T-helper 17 cell (primary cell): ENCODE results near the gene GALNT13. TPM values are rescaled to one million over a fixed set of nuclear protein-coding genes. Genes with fewer than 3 reads are reported as not detected.

ENCODE experiments used
- ATAC-seq: fragments of 150-1000 bp; cut with Tn5 transposase; 2 replicates; pipeline ENCODE4 v1.10.0; 2021; ENCODE audit warnings: mild to moderate bottlenecking, moderate library complexity
- DNase-seq, 3 donors: peaks; one replicate each; pipeline versions ENCODE4 v3.0.0 to v3.0.0-alpha.2; 2020 to 2021
- H3K9me3 ChIP-seq: one replicate; pipeline ENCODE4 v1.7.0; 2013; ENCODE audit warnings: low read length, mild to moderate bottlenecking; ENCODE audit not compliant: control insufficient read depth, poor library complexity, severe bottlenecking
- H3K27ac Mint-ChIP-seq: one replicate; pipeline ENCODE4 v1.8.0; 2022; ENCODE audit warnings: mild to moderate bottlenecking, moderate library complexity, mixed read lengths
- H3K27me3 Mint-ChIP-seq: one replicate; pipeline ENCODE4 v1.8.0; 2022; ENCODE audit warnings: mixed read lengths
- H3K36me3 Mint-ChIP-seq: one replicate; pipeline ENCODE4 v1.8.0; 2022; ENCODE audit warnings: low read depth, mixed read lengths
- H3K4me1 Mint-ChIP-seq: one replicate; pipeline ENCODE4 v1.8.0; 2022; ENCODE audit warnings: mild to moderate bottlenecking, mixed read lengths
- H3K4me3 Mint-ChIP-seq: one replicate; pipeline ENCODE4 v1.8.0; 2022; ENCODE audit warnings: mild to moderate bottlenecking, moderate library complexity, mixed read lengths
- total RNA-seq, 4 donors: library from RNA in 2 of 4; stranded (reverse) in 2 of 4; gene quantifications; one replicate each; pipeline ENCODE4 v1.2.3 and lab custom pipeline; 2022 to 2026

The GALNT13 gene
- total RNA-seq, 2 donors from 2014 or later, result not detected

- H3K27ac Mint-ChIP-seq, result no peak overlapping the region
- no peak overlapping the region for H3K4me3 Mint-ChIP-seq
- no peaks in the 10 kb centered on the region for H3K4me1 Mint-ChIP-seq
- no peaks in the 10 kb centered on the region for H3K36me3 Mint-ChIP-seq
- H3K27me3 Mint-ChIP-seq, result no peaks in the 10 kb centered on the region
- H3K9me3 ChIP-seq, result no peaks in the 10 kb centered on the region
- no peak for DNase-seq
- no peak for ATAC-seq
Observed at GRCh38 chr2:154338352-154338967, 466.7 kb downstream of the GALNT13 start.

DNA sequence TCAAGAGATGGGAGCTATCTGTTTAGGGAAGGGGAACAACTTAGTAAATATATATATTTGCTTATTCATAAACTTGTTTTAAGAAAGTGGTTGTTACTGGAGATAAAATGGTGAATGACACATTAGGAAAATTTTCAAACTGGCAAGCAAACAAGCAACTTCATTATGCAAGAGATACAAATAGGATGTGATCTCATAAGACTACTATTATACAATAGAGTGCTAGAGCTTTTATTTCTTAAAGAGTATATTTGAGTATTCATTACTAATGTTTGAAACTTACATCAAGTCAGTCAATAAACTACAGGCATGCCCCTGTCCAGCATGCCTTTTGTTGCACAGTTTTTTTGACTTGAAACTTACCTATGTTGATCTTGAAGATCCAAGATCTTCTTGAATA, 471.6 kb downstream of the GALNT13 start:
- no peak overlapping the region for H3K27ac Mint-ChIP-seq
- H3K36me3 Mint-ChIP-seq, result no peaks in the 10 kb centered on the region
- no peak overlapping the region for H3K4me3 Mint-ChIP-seq
- H3K9me3 ChIP-seq, result no peaks in the 10 kb centered on the region
- H3K27me3 Mint-ChIP-seq, result no peaks in the 10 kb centered on the region
- no peak for ATAC-seq
- DNase-seq, result no peak
- H3K4me1 Mint-ChIP-seq, result no peaks in the 10 kb centered on the region

DNA sequence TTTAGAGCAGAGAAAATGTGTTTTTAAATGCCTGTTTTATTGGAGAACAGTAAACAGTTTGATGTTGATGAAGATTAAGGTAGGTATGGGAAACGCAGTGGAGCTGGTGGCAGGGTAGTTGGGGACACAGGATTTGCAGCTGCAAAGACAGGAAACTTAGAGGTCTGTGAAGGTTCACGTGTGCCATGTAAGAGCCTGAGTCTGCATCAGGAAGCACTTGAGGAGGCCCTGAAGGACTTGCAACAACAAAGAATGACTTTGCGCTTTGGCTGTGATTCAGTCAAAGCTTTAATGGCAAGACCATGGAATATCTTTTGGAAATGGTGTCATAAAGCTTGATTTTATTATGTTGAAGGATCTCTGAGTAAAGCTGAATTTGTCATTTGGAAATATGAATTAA, 479.2 kb downstream of the GALNT13 start:
- no peaks in the 10 kb centered on the region for H3K4me1 Mint-ChIP-seq
- ATAC-seq, result no peak

GRCh38 chr2:154361276-154361675, 489.6 kb downstream of the GALNT13 start:
- Mint-ChIP-seq H3K27me3 (no peaks in the 10 kb centered on the region), H3K36me3 (no peaks in the 10 kb centered on the region), H3K4me3 (no peak overlapping the region), H3K27ac (no peak overlapping the region), H3K4me1 (no peaks in the 10 kb centered on the region)
- no peak for ATAC-seq
- DNase-seq, result no peak
- no peaks in the 10 kb centered on the region for H3K9me3 ChIP-seq

More for the DNA sequence above, 479.2 kb downstream of the GALNT13 start:
- H3K27ac Mint-ChIP-seq, result no peak overlapping the region
- no peaks in the 10 kb centered on the region for H3K36me3 Mint-ChIP-seq
- no peaks in the 10 kb centered on the region for H3K27me3 Mint-ChIP-seq
- no peak for DNase-seq
- no peak overlapping the region for H3K4me3 Mint-ChIP-seq
- no peaks in the 10 kb centered on the region for H3K9me3 ChIP-seq

DNA sequence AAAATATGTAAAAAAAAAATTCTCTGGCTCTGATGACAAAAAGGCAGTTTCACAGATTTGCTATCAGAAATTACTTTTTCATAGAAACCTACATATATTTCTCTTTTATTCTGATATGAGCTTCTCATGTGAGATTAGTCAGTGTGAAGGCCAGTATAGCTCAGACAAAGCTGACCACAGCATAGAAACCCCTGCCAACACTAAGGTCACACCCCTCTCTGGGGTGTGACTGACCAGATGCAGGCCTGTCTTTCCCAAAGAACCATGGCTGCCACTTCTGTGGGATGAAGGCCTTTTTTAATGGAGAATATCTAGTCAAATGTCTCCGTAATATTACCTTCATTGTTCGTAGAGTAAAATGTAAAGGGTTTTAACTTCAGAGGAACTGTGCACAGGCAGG, 496.4 kb downstream of the GALNT13 start:
- Mint-ChIP-seq H3K4me1 (no peaks in the 10 kb centered on the region), H3K4me3 (no peak overlapping the region), H3K36me3 (no peaks in the 10 kb centered on the region), H3K27ac (no peak overlapping the region), H3K27me3 (no peaks in the 10 kb centered on the region)
- ATAC-seq (no peak), DNase-seq (no peak)
- H3K9me3 ChIP-seq, result no peaks in the 10 kb centered on the region

DNA sequence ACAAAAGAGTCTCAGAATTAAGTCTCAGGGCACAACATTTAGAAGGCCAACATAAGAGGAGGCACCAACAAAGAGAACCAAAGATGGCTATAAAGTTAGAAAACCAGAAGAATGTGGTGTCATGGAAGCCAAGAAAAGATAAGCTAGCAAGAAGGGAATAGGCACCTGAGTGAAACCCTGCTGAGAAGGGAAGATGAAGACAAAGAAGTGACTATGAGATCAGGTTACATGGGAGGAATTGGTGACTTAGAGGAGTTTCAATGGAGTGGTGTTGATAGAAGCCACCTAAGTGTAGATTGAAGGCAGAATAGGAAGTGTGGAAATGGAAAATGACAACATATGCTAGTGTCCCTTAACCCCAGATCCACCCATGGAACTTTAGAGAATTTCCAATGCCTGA, 499.2 kb downstream of the GALNT13 start:
- ATAC-seq (no peak), DNase-seq (no peak)
- no peaks in the 10 kb centered on the region for H3K9me3 ChIP-seq
- no peaks in the 10 kb centered on the region for H3K36me3 Mint-ChIP-seq
- H3K4me3 Mint-ChIP-seq, result no peak overlapping the region
- no peak overlapping the region for H3K27ac Mint-ChIP-seq
- no peaks in the 10 kb centered on the region for H3K27me3 Mint-ChIP-seq
- H3K4me1 Mint-ChIP-seq, result no peaks in the 10 kb centered on the region

DNA sequence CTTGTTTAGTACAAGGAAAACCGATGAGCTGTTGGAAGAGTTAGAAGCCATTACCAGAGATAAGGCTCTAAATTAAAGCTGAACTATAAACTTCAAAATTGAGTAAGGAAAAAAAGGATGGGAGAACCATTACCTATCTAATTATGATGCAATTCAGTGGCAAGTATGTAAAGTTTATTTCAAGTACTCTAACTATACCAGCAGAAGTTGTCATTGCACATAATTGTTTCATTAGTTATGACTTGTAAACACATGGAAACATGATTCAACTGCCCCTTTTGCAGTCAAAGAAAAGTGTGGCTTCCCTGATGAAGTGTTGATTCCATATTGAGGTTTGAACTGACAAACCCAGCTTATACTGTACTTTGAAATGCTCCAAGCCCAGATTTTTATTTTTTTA, 502.7 kb downstream of the GALNT13 start:
- H3K27me3 Mint-ChIP-seq, result no peaks in the 10 kb centered on the region
- H3K4me1 Mint-ChIP-seq, result no peaks in the 10 kb centered on the region
- H3K27ac Mint-ChIP-seq, result no peak overlapping the region
- ATAC-seq, result no peak
- no peak overlapping the region for H3K4me3 Mint-ChIP-seq
- no peaks in the 10 kb centered on the region for H3K9me3 ChIP-seq
- no peaks in the 10 kb centered on the region for H3K36me3 Mint-ChIP-seq
- DNase-seq, result no peak

GRCh38 chr2:154375579-154375931, 503.8 kb downstream of the GALNT13 start:
- DNase-seq (no peak), ATAC-seq (no peak)
- H3K4me1 Mint-ChIP-seq, result no peaks in the 10 kb centered on the region
- H3K36me3 Mint-ChIP-seq, result no peaks in the 10 kb centered on the region
- no peaks in the 10 kb centered on the region for H3K9me3 ChIP-seq
- H3K27ac Mint-ChIP-seq, result no peak overlapping the region
- H3K4me3 Mint-ChIP-seq, result no peak overlapping the region
- no peaks in the 10 kb centered on the region for H3K27me3 Mint-ChIP-seq

DNA sequence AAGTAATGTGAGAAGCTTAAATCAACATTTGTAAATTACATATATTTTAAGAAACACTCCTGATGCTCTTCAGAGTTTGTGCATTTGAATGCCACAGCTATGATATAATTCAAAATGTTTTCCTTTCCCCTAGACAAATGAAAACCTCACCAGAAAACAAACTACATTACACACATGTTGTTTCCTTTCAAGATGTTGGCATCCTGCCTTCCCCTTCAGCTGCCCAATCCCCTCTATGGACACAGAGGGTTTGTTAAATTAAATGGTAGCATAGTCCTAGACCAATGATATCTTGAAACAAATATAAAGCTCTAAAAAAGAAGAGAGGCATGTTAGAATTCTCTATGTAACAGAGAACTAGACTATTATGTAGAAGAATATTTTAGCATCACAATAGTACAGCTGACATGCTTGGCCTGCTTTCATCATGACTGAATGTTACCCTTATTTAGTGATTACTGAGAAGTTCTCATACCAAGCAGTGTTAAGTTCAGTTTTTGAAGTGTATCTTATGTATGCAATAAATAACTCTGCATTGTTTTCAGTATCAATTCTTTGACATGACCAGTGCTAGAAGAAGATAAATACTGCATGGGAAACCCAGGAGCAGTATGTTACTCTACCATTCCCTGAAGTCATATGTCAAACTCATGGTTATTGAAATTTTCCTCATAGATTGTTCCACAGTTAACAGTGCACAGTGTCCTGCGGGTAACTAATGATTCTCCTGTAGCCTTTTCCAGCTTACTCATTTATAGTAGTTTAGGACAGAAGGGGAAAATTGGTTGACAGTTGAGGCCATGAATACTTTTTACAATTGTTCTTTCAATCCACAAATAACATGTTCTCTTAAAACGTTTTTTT, 510.4 kb downstream of the GALNT13 start:
- Mint-ChIP-seq H3K4me1 (no peaks in the 10 kb centered on the region), H3K36me3 (no peaks in the 10 kb centered on the region)

DNA sequence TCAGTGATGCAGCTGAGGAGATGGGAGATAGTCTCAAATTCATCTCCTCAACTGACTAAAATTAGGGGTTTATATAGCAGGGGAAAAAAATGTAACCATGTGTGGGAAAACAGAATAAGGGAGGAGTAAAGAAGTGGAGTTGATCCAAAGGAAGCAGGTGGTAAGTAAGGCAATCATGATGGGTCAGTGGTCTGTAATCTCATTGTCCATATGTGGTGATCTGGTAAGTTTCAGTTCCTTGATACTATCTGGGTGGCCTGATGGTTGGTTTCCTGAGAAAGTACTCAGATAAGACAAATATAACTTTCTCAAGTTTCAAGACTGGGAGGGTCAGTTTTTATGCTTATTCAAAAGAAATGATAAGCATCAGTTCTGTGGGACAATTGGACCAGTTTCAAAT, 514.5 kb downstream of the GALNT13 start:
- no peak overlapping the region for H3K4me3 Mint-ChIP-seq
- H3K4me1 Mint-ChIP-seq, result no peaks in the 10 kb centered on the region
- ATAC-seq, result no peak
- H3K27me3 Mint-ChIP-seq, result no peaks in the 10 kb centered on the region
- no peaks in the 10 kb centered on the region for H3K9me3 ChIP-seq
- H3K27ac Mint-ChIP-seq, result no peak overlapping the region
- no peak for DNase-seq
- no peaks in the 10 kb centered on the region for H3K36me3 Mint-ChIP-seq

More for the DNA sequence above, 510.4 kb downstream of the GALNT13 start:
- DNase-seq, result no peak
- Mint-ChIP-seq H3K27ac (no peak overlapping the region), H3K4me3 (no peak overlapping the region), H3K27me3 (no peaks in the 10 kb centered on the region)
- no peaks in the 10 kb centered on the region for H3K9me3 ChIP-seq
- ATAC-seq, result no peak

DNA sequence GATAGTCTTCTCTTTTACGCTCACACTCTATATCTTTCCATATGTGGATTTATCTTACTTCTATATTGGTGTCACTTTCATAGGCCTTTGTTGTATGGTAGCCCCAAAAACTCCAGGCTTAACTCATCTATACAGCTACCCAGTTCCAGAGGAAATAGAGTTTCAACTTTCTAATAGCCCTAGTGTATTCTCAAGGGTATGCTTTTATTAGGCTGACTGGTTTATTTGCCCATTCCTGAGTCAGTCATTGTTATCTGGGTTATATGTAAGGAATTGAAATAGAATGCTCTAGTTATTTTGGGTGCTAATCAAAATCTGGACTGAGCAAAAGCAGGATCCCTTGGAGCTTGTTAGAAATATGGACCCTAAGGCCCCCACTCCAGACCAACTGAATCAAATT, 519.3 kb downstream of the GALNT13 start:
- DNase-seq (no peak), ATAC-seq (no peak)
- Mint-ChIP-seq H3K36me3 (no peaks in the 10 kb centered on the region), H3K4me1 (no peaks in the 10 kb centered on the region), H3K27ac (no peak overlapping the region), H3K4me3 (no peak overlapping the region), H3K27me3 (no peaks in the 10 kb centered on the region)
- no peaks in the 10 kb centered on the region for H3K9me3 ChIP-seq

DNA sequence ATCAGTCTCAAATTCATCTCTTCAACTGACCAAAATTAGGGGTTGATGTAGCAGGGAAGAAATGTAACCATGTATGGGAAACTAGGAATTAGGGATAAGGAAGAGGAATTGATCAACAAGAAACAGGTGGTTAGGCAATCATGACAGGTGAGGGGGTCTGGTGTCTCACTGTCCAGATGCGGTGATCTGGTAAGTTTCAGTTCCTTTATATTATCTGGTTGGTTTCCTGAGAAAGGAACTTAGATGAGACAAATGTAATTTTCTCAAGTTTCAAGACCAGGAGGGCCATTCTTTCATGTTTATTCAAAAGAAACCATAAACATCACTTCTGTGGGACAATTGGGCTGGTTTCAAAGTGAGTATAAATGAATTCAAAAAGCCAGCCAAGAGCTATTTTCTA, 520.5 kb downstream of the GALNT13 start:
- Mint-ChIP-seq H3K4me3 (no peak overlapping the region), H3K36me3 (no peaks in the 10 kb centered on the region), H3K4me1 (no peaks in the 10 kb centered on the region), H3K27ac (no peak overlapping the region), H3K27me3 (no peaks in the 10 kb centered on the region)
- DNase-seq (no peak), ATAC-seq (no peak)
- H3K9me3 ChIP-seq, result no peaks in the 10 kb centered on the region

GRCh38 chr2:154394600-154394999, 522.9 kb downstream of the GALNT13 start:
- no peaks in the 10 kb centered on the region for H3K36me3 Mint-ChIP-seq
- DNase-seq (no peak), ATAC-seq (no peak)
- no peaks in the 10 kb centered on the region for H3K4me1 Mint-ChIP-seq
- H3K27me3 Mint-ChIP-seq, result no peaks in the 10 kb centered on the region
- H3K27ac Mint-ChIP-seq, result no peak overlapping the region
- no peaks in the 10 kb centered on the region for H3K9me3 ChIP-seq
- H3K4me3 Mint-ChIP-seq, result no peak overlapping the region
